Lower leg skin (tissue), 4 donors: ENCODE measurements around the gene OCA2. TPM values are rescaled to one million over a fixed set of nuclear protein-coding genes. Genes with fewer than 3 reads are reported as not detected.

Experiments
- DNase-seq, 2 donors: peaks; one replicate each; pipeline ENCODE4 v3.0.0-alpha.2; 2019; ENCODE audit warnings: low spot score in 2 of 2
- H3K4me3 ChIP-seq: fragments of 200-600 bp; sonication (generic); 2 replicates; pipeline ENCODE4 v1.5.1; 2017; ENCODE audit warnings: mild to moderate bottlenecking, low read depth; ENCODE audit not compliant: poor library complexity, severe bottlenecking
- CTCF ChIP-seq, 3 donors: fragments of 450-650 bp; IDR thresholded peaks; one replicate each; pipeline ENCODE4 v1.5.1; 2016; ENCODE audit warnings: antibody characterized with exemption in 3 of 3, mild to moderate bottlenecking in 3 of 3, moderate library complexity in 2 of 3
- POLR2A ChIP-seq, 2 donors: fragments of 450-650 bp; IDR thresholded peaks; one replicate each; pipeline ENCODE4 v1.6.1; 2016 to 2017; ENCODE audit warnings: antibody characterized with exemption in 2 of 2, mild to moderate bottlenecking in 1 of 2, moderate library complexity in 1 of 2
- WGBS, 2 donors: methylation state at CpG; one replicate each; pipeline ENCODE4 v1.1.5; 2018; 5-methylcytosine and 5-hydroxymethylcytosine counted together
- intact Hi-C: fragments of 100-400 bp; cut with DNase I; formaldehyde crosslinking; loops from one replicate; pipeline ENCODE4 v1.15.0; 2023; ENCODE audit warnings: low total_unique reads
- total RNA-seq, 4 donors: library from RNA; depleted of rRNA; stranded (reverse); fragments of >200 nt; gene quantifications; one replicate each; pipeline ENCODE4 v1.1.0, GENCODE V29; 2016

Gene OCA2
- total RNA-seq, 4 donors from 2014 or later, result 12.0 to 15.8 (median 13.9) TPM

- TF ChIP-seq POLR2A (IDR thresholded peaks at IDR 0.05), result no peak
- no peak for TF ChIP-seq CTCF (IDR thresholded peaks at IDR 0.05)
- intact Hi-C loops, result no loop called here
- DNase-seq, result no peak
- H3K4me3 ChIP-seq, result no peak overlapping the region
Observed at GRCh38 chr15:27885201-27885600, 213.9 kb downstream of the OCA2 start.

- DNase-seq, result no peak
- intact Hi-C loops, result no loop called here
- TF ChIP-seq CTCF (IDR thresholded peaks at IDR 0.05), result no peak
- TF ChIP-seq POLR2A (IDR thresholded peaks at IDR 0.05), result no peak
- H3K4me3 ChIP-seq, result no peak overlapping the region
- WGBS, 2 donors, result 32 to 35% methylated on average over 4 of the region's 4 CpGs
Observed at GRCh38 chr15:27884726-27885125, 214.4 kb downstream of the OCA2 start.

DNA sequence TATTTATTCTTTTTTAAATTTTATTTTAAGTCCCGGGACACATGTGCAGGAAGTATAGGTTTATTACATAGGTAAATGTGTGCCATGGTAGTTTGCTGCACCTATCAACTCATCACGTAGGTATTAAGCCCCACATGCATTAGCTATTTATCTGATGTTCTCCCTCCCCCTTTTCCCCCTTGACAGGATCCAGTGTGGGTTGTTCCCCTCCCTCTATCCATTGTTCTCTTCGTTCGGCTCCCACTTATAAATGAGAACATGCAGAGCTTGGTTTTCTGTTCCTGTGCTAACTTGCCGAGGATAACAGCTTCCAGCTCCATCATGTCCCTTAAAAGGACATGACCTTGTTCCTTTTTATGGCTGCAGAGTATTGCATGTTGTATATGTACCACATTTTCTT is 220.3 kb downstream of the OCA2 start:
- 47 to 62% methylated on average over 5 of the region's 5 CpGs for WGBS, 2 donors
- H3K4me3 ChIP-seq, result no peak overlapping the region
- no peak for TF ChIP-seq CTCF (IDR thresholded peaks at IDR 0.05)
- TF ChIP-seq POLR2A (IDR thresholded peaks at IDR 0.05), result no peak
- intact Hi-C loops, result no loop called here
- DNase-seq, result no peak

GRCh38 chr15:27873828-27874227 is 225.3 kb downstream of the OCA2 start:
- intact Hi-C loops, result no loop called here
- no peak overlapping the region for H3K4me3 ChIP-seq
- no peak for DNase-seq
- no peak for TF ChIP-seq POLR2A (IDR thresholded peaks at IDR 0.05)

- WGBS, 2 donors, result 75 to 80% methylated on average over 7 of the region's 7 CpGs
Observed at GRCh38 chr15:27873039-27873438, 226.1 kb downstream of the OCA2 start.

GRCh38 chr15:27872355-27872754 is 226.8 kb downstream of the OCA2 start:
- no peak overlapping the region for H3K4me3 ChIP-seq
- intact Hi-C loops, result no loop called here
- WGBS, 2 donors, result 92 to 93% methylated on average over 9 of the region's 9 CpGs
- TF ChIP-seq CTCF (IDR thresholded peaks at IDR 0.05), result no peak
- no peak for TF ChIP-seq POLR2A (IDR thresholded peaks at IDR 0.05)
- DNase-seq, result no peak

More at GRCh38 chr15:27873039-27873438, 226.1 kb downstream of the OCA2 start:
- TF ChIP-seq CTCF (IDR thresholded peaks at IDR 0.05) (no peak), POLR2A (IDR thresholded peaks at IDR 0.05) (no peak)
- H3K4me3 ChIP-seq, result no peak overlapping the region
- intact Hi-C loops, result no loop called here
- DNase-seq, result no peak
